ENCODE data around the gene FNDC3A. TPM values are rescaled to one million over a fixed set of nuclear protein-coding genes. Genes with fewer than 3 reads are reported as not detected.

The FNDC3A gene
- total and polyA plus RNA-seq, 12 donors, result 11.3 to 30.3 (median 23.1) TPM

DNA sequence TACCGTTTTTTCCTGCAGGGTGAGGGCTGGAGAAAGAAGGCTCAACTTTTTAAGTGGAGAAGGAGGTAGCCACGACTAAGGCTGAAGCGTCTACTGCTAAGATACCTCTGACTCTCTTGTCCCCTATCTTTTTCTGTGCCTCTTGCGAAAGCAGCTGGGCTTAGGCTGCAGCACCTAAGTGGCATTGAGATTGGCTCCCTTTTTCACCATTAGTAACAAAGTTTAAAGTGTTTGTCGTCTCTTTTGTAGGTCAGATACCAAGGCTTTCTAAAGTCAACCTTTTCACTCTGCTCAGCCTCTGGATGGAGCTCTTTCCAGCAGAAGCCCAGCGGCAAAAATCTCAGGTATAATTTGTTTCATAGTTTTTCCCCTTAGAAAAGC lies 272.9 kb downstream of the FNDC3A start:
- H3K4me1 ChIP-seq, result peaks cover 4 to 41% (median 18%) of the 10 kb centered on the region in 9 donors
- intact Hi-C loops (cut with DNase I), result loop anchor here in 1 of 10 donors (5.0 kb wide), 1 partner anchor 34 kb away; no protein-coding TSS in a partner anchor
- no peaks in the 10 kb centered on the region for H3K27me3 ChIP-seq
- H3K9me3 ChIP-seq, result no peaks in the 10 kb centered on the region
- ATAC-seq, result peak in 4 of 8 donors; percentile 2 to 7 (median 4)
- WGBS, 2 donors, result 9 to 11% methylated on average over 6 of the region's 6 CpGs
- TF ChIP-seq, protein P1, sequence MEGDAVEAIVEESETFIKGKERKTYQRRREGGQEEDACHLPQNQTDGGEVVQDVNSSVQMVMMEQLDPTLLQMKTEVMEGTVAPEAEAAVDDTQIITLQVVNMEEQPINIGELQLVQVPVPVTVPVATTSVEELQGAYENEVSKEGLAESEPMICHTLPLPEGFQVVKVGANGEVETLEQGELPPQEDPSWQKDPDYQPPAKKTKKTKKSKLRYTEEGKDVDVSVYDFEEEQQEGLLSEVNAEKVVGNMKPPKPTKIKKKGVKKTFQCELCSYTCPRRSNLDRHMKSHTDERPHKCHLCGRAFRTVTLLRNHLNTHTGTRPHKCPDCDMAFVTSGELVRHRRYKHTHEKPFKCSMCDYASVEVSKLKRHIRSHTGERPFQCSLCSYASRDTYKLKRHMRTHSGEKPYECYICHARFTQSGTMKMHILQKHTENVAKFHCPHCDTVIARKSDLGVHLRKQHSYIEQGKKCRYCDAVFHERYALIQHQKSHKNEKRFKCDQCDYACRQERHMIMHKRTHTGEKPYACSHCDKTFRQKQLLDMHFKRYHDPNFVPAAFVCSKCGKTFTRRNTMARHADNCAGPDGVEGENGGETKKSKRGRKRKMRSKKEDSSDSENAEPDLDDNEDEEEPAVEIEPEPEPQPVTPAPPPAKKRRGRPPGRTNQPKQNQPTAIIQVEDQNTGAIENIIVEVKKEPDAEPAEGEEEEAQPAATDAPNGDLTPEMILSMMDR (IDR thresholded peaks at IDR 0.05), result peak in 1 of 9 donors; percentile 24
- peaks cover 0 to 38% (median 0%) of the 10 kb centered on the region in 9 donors for H3K36me3 ChIP-seq
- peak overlapping the region in 9 of 10 donors; percentile 83 to 95 (median 90) for H3K27ac ChIP-seq
- H3K4me3 ChIP-seq, result peak overlapping the region; percentile 53 to 93 (median 87)
- DNase-seq, result no peak

DNA sequence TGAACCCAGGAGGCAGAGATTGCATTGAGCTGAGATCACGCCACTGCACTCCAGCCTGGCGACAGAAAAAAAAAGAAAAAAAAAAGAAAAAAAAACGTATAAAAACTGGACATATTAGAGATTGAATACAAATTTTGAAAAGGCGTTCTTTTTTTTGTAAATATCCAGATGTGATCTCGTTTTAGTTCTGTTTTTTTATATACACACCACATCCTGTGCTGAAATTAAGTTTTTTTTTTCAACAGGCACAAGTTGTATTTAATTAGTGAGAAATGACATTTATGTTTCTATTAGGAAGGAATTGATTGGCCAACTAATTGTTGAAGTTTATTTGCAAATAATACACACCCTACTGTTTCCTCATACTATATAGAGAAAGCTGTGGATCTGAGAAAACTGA lies 275.6 kb downstream of the FNDC3A start:
- H3K36me3 ChIP-seq, result peaks cover 0 to 65% (median 7%) of the 10 kb centered on the region in 9 donors
- H3K27me3 ChIP-seq, result no peaks in the 10 kb centered on the region
- intact Hi-C loops (cut with DNase I), result no loop called here
- H3K9me3 ChIP-seq, result no peaks in the 10 kb centered on the region
- H3K4me3 ChIP-seq, result no peak overlapping the region
- peaks cover 4 to 46% (median 18%) of the 10 kb centered on the region in 9 donors for H3K4me1 ChIP-seq
- no peak for ATAC-seq
- 86 to 91% methylated on average over 5 of the region's 5 CpGs for WGBS, 2 donors
- no peak for DNase-seq
- H3K27ac ChIP-seq, result no peak overlapping the region
- TF ChIP-seq, protein P1 (IDR thresholded peaks at IDR 0.05), result no peak

DNA sequence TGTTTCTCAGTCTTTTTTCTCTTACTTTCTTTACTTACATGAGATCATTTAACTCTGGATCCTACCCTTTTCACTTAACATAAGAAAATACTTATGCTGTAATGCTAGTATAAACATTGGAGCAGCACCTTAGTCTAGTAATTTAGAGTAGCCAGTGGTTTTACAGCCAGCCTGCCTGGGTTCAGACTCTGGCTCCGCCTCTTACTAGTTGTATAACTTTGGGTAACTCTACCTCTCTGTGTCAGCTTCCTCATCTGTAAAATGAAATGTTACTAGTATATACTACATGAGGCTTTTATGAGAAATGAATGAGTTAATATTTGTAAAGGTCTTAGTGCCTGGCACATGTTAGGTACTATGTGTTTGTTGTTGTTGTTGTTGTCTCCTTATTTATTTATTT lies 277.6 kb downstream of the FNDC3A start:
- intact Hi-C loops (cut with DNase I), result no loop called here

DNA sequence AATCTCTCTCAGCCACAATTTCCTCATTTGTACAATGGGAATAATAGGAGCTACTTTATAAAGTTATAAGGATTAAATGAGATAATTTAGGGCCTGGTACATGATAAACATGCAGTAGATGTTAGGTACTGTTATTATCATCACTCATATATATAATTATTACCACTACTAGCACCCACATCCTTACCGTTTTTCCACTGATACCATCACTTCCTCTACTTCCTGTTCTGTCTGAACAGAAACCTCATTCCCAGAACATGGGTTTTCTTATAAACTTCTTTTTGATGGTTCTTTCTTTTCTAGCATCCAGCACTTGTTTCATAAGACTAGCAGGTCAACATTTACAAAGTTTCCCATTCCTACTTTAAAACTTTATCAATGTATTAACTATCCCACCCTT lies 278.3 kb downstream of the FNDC3A start:
- TF ChIP-seq, protein P1 (IDR thresholded peaks at IDR 0.05), result no peak
- Histone ChIP-seq H3K36me3 (peaks cover 0 to 92% (median 8%) of the 10 kb centered on the region in 9 donors), H3K27me3 (no peaks in the 10 kb centered on the region), H3K27ac (no peak overlapping the region), H3K4me1 (peaks cover 0 to 38% (median 6%) of the 10 kb centered on the region in 9 donors), H3K9me3 (no peaks in the 10 kb centered on the region), H3K4me3 (no peak overlapping the region)
- WGBS, 2 donors, result 42 to 53% methylated on average over 1 of the region's 1 CpG
- DNase-seq (no peak), ATAC-seq (no peak)
- intact Hi-C loops (cut with DNase I), result no loop called here

More for the DNA sequence above, 277.6 kb downstream of the FNDC3A start:
- H3K4me3 ChIP-seq, result no peak overlapping the region
- H3K27ac ChIP-seq, result no peak overlapping the region
- no peaks in the 10 kb centered on the region for H3K9me3 ChIP-seq
- TF ChIP-seq, protein P1 (IDR thresholded peaks at IDR 0.05), result no peak
- DNase-seq (no peak), ATAC-seq (no peak)
- 98 to 100% methylated on average over 1 of the region's 1 CpG for WGBS, 2 donors
- peaks cover 0 to 85% (median 8%) of the 10 kb centered on the region in 9 donors for H3K36me3 ChIP-seq
- no peaks in the 10 kb centered on the region for H3K27me3 ChIP-seq
- H3K4me1 ChIP-seq, result peaks cover 0 to 45% (median 12%) of the 10 kb centered on the region in 9 donors
